Activated CD4-positive, CD25-positive, alpha-beta regulatory T cell treated with anti-CD3 and anti-CD28 coated beads, Interleukin-2, amount 50 U/mL, for 16 hours (primary cell): ENCODE measurements around the gene EFHD2.
"Not testable (repeated sequence)": the region's sequence is repeated elsewhere in the genome, so short reads cannot be mapped to it uniquely, and the experiment has no call there.

Experiments used
- DNase-seq: peaks from one replicate; pipeline ENCODE4 v3.0.0-alpha.2; 2020; ENCODE audit warnings: low read depth, low spot score

The EFHD2 gene

DNA sequence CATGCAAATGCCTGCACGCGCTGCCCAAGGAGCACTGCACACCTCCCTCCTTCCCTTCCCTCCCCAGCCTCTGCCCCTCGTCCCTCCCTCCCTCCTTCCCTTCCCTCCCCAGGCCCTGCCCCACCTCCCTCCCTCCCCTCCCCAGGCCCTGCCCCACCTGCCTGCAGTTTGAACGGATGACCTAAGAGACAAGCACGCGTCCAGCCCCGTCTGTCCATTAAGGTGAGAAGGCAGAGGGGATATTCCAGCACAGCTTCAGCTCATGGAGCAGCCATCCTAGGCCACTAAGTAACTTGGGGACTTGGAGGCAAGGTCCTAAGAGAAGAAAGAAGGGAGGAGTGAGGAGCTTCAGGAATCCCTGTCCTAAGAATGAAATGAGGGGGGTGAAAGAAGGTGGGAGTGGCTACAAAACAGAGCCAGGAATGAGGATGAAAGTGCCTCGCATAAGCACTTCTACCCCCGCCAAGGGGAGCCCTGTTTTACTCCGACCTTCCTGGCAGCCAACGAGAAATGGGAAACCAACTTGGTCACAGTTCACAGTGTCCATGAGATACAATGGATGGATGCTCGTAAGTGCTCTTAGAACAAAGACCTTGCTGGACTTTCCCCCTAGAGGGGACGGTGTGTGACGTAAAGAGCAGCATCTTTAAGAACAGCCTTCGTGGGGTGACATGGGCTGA is 21.3 kb upstream of the EFHD2 start:
- DNase-seq: no peak

DNA sequence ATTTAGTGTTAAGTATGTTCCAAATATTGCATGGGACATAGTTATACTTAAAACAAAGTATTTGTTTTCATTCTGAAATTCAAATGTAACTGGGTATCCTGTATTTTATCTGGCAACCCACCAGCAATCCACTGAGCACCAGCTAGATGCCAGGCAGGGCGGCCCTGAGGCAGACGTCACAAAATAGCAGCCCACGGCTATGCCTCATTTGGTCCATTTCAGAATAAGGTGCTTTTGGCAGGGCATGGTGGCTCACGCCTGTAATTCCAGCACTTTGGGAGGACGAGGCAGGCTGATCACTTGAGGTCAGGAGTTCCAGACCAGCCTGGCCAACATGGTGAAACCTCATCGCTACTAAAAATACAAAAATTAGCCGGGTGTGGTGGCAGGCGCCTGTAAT is 19.9 kb upstream of the EFHD2 start:
- not testable (repeated sequence) for DNase-seq

DNA sequence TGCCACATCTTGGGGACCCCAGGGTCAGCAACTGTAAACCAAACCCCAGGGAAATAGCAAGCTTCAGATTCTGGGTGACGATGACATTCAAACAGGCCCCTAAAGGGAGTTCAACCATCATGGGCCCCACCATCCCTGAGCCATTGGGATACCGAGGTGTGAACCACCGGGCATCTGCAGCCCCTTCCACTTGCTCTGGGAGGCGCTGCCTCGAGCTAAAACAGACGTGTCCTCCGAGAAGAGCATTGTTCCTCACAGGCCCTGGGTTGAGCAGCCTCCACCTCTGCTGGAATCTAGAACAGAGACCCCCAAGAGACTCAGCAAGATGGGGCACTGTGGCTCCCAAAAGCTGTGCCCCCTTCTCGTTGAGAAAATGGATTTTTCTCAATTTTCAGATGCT is 19.0 kb upstream of the EFHD2 start:
- DNase-seq: no peak

DNA sequence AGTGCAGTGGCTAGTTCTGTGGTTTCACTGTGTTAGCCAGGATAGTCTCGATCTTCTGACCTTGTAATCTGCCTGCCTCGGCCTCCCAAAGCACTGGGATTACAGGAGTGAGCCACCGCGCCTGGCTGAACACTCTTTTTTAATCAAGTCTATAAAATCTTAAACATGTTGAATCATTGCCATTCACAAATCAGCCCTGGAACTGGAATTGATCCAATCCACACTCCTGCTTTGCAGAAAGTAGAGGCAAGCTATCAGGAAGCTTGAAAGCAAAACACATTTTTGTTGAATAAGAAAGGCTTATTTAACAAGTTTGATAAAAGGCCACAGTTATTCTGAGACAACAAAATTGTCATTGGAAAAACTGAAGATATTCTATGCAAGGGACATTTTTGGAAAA is 18.3 kb upstream of the EFHD2 start:
- no peak for DNase-seq

DNA sequence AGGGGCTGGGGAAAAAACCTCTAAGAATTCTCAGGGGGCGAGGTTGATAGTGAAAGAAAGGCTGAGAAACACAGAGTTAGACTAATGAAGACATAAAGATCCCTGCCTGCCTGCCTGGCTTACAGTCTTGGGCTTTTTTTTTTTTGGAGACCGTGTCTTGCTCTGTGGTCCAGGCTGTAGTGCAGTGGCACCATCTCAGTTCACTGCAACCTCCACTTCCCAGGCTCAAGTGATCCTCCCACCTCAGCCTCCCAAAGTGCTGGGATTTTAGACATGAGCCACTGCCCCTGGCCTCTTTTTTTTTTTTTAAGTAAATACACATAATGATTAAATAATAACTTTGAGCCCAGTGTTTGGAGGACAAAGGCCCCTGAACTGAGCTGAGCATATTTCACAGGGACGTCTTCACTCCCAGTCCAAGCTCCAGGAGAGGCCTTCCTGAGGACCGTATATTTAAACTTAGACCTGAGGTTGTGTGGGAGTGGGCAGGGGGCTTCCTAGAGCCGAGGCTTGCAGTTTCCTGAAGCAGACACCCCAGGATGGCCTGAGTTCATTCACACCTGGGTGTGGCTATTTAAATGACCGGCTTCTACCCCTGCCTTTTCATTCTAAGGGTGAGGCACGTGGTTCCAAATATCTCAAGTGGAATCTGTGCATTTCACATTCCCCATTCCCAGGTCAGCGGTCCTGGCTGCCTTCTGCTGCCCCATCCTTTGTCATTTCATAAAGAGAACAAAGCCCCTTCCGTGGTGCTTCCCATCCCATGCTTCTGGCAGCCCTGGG is 16.0 kb upstream of the EFHD2 start:
- DNase-seq: no peak

DNA sequence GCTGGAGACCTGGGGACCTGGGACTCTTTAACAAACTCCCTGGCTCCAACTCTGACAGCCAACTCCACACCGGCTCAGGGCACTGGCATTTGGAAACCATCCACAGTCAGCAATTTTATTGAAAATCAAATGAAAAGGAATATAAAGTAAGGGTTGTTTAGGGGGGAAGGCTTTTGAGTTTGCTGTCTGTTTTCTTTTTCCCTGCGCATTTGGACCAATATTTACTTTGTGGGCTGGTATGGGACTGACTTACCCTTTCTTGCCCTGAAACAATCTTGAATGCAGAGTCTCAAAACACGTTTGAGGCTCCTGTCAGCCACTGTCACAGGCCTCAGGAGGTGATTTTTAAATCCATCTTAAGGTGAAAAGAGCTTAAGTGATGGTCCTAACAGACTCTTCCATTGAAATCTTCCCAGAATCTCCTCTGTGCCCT is 15.4 kb upstream of the EFHD2 start:
- no peak for DNase-seq

DNA sequence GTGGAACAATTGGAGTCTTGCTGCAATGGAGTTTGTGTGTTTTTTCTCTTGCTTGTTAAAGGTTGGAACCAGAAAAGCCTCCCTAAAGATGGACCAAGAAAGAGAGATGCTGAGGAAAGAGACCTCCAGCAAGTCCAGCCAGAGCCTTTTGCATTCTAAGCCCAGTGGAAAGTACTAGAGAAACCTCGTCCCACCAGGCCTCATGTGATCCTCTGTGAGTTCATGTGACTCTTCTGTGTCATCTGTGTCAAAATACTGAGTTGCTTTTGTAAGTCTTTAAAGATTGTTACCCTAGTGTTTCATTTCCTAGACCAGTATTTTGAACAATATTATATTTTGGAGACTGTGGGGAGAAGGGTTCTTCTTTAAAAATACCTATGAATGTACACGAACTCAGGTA is 12.5 kb upstream of the EFHD2 start:
- no peak for DNase-seq

DNA sequence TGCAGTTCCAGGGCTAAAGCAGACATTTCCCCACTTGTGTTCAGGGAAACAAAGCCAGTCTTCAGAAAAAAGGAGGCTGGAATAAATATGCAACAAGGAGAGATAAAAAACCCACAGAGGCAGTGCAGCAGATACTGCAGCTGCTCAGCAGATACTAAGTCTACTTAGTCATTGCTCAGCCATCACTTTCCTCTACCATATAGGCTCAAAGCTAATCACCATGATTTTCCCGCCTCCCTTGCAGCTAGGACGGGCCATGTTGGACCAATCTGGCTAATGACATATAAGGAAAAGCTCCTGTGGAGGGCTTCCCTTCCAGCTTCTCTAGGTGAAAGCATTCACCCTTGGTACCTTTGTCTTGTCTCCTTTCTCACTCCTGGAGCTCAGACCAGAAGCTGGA is 10.0 kb upstream of the EFHD2 start:
- DNase-seq: no peak

DNA sequence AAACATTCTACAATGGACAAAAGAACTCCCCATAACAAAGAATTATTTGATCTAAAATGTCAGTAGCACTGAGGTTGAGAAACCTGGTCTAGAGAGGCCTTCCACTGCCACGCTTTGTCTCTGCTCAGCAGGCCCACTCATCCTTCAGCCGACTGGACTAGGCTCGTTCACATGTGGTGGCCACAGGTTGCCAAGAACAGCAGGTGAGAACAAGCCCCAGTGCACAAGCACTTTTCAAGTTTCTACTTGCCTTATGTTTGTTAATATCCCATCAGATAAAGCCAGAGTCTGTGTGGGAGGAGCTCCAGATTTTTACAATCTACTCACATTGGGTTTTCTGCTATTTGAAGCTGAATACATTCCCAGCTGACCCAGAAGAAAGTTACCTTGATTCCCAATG is 9.1 kb upstream of the EFHD2 start:
- no peak for DNase-seq

DNA sequence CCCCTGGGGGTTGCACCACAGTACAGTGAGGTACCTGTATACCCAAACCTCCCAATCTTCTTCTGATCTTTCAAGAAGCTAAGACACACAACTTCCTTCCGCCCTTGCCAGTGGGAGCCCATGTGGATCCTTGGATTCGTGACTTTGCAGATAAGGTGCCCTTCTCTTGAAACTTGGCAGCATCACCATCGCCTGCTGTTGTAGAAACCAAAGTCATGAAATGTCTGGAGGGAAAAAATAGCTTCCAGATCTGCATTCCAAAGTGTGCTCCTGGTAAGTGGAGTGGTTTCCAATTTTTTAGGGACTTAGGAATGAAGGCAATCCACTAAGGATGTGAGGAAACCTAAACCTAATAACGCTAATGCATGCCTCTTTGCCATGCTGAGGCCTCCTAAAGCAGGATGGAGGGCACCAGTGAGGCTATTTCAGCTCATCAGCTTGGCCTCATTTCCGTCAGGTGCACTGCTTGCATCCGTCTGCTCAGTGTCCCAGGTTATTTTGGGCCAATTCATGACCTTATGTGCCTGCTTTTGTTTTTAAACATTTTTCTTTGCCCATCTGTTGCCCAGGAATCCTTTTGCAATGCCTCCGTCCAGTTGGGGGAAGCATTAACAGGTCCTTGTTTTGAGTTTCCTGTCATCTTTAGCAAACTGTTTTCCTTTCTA is 8.2 kb upstream of the EFHD2 start:
- no peak for DNase-seq

DNA sequence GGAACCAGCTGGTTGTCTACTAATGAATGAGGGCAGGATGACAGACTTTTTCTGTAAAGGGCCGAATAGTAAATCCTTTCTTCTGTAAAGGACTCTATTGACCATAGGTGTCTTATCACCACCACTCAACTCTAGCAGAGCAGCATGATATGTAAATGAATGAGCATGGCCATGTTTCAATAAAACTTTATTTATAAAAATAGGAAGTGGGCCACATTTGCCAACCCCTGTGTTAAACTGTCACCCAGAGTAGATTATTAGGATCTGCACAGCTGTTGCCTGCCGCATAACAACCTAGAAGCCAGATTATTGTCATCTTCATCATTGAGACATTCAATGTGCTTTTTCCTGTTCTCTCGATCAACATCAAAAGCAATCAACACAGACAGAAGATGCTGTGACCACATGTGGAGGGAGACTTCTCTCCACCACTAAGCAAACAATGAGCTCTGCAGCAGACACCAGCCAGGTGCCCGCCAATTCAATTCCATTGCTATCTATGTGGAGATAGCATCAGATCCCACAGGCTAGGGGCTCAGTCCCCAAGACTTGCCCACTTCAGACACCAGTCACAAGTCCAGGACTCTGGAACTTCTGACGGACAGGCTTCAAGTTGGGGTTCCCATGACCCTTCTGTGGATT is 6.8 kb upstream of the EFHD2 start:
- DNase-seq: no peak

DNA sequence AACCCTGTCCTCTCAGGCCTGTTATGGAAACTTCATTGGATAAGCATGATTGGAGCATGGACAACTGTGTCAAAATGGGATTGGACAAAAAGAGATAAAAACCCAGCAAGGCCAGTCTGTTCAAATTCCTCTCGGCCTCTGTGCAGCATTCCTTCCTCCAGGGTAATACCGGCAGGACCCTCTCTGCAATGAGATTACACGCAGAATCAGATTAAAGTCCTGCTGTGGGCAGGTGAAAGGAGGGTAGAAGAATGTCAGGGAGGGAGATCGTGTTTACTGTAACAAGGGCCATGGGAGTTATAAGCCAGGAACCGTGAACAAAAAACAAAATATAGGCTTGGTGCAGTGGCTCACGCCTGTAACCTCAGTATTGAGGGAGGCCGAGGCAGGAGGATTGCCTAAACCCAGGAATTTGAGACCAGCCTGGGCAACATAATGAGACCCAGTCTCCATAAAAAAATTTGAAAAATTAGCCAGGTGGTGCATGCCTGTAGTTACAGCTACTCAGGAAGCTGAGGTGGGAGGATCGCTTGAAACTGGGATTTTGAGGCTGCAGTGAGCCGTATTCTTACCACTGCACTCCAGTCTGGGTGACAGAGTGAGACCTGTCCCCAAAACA is 5.6 kb upstream of the EFHD2 start:
- DNase-seq: no peak

DNA sequence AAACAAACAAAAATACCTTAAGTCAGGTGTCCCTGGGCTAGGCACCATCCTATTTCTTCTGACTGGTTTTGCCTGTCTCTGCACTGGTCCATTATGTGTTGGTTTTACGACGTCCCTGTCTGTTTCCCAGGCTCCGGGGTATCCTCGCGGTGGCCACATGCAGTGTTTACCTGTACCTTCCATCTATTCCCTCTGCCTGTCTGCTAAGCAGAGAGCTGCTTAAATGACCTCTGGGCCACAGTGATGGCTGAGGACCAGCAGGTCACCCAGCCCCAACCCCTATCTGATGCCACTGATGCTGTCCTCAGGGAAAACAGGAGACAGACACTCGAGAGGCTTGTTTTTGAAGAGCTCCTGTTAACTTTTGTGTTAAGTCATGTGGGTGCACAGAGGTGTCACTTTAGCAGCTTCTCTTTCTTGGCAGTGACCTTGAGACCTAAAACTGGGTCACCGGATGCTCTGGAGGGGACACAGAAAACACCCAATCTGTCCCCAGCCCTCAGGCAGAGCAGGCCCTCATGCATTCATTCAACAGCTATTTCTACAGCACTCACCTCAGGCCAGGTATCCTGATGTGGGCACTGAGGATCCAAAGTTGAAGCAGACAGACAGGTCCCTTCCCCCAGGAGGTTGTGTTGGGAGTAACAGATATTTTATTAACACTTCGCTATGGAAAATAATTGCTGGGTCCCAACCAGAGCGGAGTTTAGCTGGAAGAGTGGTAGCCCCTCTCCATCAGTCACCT is 4.4 kb upstream of the EFHD2 start:
- DNase-seq: no peak

DNA sequence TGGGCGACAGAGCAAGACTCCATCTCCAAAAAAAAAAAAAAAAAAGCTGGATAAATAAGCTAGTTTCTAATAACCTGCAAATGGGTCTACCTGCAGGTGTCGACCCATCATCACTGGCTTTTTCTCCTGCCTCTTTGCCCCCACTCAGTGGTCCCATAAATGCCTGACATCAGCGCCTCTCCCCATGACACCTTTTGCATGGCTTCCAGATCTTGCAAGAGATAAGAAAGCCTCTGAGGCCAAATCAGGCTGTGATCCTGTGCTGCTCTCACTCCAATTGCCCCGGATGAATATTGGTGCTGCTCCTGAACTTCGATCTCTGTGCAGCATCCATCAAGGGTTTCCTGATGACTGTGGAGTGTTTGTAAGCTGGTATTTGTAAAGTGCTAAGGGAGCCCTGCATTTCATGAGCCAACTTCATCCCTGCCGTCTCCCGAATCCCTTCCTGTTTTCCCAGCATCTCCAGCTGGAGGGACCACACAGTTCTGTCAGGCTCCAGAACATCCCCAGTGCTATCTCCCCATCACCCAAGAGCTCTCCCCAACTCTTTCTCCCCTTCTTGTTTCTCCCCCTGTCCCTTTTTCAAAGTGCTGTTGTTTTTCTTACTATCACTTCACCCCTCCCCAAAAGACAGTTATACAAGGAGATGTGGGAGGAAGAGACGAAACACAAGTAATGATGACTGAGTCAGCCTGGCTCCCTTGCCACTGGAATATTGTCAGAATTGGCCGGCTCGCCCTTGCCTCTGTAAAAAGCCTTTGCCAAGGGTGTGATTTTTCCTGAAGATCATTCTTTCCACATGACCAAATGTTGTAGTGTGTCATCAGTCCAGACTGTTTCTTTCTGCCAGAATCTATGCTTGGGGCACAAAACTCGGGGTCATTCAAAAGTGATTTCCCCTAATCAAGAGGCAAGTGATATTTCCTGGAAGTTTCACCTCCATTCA is 2.8 kb upstream of the EFHD2 start:
- DNase-seq: no peak

DNA sequence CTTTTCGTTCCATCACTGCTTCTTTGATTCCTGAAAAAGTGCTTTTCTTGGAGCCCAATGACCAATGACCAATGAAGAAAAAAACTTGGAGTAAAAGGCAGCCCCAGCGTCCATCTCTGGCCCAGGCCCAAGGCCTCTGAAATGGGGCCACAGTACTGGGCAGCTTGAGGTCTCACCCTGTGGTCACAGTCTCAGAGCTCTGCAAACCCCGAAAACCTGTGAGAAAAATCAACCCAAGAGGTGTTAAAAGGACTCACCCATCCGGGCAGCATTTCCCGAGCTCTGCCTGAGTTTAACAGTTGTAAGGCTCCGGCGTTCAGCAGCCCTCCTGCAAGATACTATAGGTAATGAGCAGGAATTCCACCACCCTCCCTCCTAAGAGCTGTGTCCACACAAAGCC is 2.1 kb upstream of the EFHD2 start:
- DNase-seq: no peak

DNA sequence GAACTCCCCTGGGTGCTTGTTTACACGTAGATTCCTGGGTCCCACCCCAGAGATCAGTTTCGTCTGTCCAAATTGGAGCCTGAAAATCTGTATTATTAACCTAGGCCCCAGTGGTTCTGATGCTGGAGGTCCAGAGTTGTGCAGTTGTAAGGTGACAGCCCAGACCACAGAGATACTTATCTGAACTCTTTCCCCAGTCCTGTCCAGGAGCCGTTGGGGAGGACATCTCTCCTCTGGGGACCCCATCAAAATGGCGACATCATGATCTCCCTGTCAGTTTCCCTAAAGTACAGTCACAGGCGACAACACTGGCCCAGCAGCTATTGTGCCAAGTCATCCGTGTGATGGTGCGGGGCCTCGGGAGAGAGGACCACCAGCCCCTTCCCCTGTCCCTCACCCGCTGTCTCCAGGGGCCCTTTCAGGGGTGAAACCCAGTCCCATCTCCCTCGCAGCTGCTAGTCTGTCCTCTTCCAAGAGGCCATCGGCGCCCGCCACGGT is 749 bp upstream of the EFHD2 start:
- no peak for DNase-seq

DNA sequence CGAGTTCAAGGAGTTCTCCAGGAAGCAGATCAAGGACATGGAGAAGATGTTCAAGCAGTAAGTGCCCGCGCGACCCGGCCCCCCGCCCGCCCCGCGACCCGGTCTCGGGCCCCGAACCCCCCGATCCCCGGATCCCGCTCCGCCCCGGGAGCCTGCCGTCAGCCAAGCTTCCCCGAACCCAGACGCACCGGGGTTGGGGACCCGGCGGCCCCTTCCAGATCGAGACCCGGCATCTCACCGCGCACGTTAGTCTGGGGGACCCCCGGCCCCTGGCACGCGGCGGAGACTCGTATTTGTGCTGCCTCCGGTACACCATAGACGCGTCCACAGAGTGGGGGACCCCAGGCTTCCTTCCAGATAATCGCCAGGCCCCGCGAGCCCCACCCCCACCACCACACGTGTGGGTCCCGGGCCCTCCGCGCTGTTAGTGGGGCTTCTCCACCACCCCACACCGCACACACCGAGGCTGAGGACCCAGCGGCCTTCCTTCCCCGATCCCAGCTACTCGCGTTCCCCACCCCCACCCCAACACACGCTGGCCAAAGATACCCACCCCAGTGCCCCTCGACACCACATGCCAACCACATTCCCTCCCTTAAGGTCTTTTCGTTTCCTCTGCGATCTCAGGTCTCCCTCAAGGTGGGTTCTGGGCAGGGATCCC is 665 bp downstream of the EFHD2 start:
- DNase-seq: no peak

DNA sequence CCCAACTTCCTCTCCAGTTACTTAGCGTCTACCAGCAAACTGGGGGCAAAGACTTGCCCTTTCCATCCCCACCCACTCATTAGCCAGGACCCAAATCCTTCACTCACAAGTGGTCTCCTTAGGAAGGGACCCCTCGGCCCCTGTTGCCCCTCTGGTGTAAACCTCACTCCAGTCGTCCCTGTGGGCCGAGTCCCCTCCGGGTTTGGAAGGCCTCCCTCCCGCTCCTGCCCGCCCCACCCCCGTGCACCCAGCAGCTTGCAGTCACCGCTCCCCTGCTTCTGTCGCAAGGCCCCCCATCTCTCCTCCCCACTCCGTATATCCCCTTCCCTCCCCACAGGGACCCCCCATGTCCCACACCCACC is 1.2 kb downstream of the EFHD2 start:
- DNase-seq: no peak

DNA sequence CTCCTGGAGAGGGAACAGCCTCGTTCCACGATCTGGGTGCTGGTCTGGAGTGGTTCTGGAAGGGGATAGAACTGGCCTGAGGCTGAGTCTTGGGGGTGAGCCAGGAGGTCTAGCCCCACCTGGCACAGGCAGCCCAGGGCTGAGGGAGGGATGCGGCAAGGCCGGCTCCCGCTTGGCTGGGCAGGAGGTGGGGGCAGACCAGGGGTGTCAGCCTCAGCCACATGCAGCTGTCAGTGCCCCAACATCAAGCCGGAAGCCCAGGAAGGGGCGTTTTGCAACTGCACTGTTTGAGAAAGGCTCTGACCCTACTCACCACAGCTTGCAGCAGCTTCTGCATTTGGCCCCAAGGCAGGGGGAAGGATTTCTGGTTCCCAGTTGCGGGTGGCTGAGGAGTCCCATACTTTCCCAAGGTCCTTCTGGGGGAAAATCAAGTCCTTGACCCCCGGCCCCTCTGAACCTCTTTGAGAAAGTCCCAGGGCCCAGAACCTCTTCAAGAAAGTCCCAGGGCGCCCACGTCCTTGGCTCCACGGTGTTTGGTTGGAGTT is 2.0 kb downstream of the EFHD2 start:
- DNase-seq: no peak
